Natural killer cell treated with Interleukin-12 subunit alpha and Interleukin-12 subunit beta and Interleukin-15 and Interleukin-18, amount 100 ng/mL, for 72 hours (primary cell): ENCODE measurements around the gene FALEC. TPM values are rescaled to one million over a fixed set of nuclear protein-coding genes. Genes with fewer than 3 reads are reported as not detected.
A peak's percentile ranks its signal among the peaks of the same experiment; 100 is the strongest.

Experiments used
- ATAC-seq, 2 donors: fragments of 150-1000 bp; cut with Tn5 transposase in 1 of 2; sonication (Bioruptor Pico), chemical (Tn5 transposase) in 1 of 2; 2 replicates each; pipeline ENCODE4 v1.10.0; 2021
- DNase-seq: peaks from one replicate; pipeline ENCODE4 v3.0.0; 2022; ENCODE audit warnings: low spot score
- H3K27ac Mint-ChIP-seq, 2 donors: 1 replicate in 1 of 2; 2 replicates in 1 of 2; pipeline ENCODE4 v1.8.0; 2022; ENCODE audit warnings: mixed read lengths in 2 of 2, mild to moderate bottlenecking in 1 of 2, moderate library complexity in 1 of 2
- H3K27me3 Mint-ChIP-seq, 2 donors: 1 replicate in 1 of 2; 2 replicates in 1 of 2; pipeline ENCODE4 v1.8.0; 2022; ENCODE audit warnings: mixed read lengths in 2 of 2
- H3K36me3 Mint-ChIP-seq: one replicate; pipeline ENCODE4 v1.8.0; 2022; ENCODE audit warnings: mixed read lengths
- H3K4me1 Mint-ChIP-seq, 2 donors: 1 replicate in 1 of 2; 2 replicates in 1 of 2; pipeline ENCODE4 v1.8.0; 2022; ENCODE audit warnings: low read depth in 2 of 2, mixed read lengths in 2 of 2, mild to moderate bottlenecking in 1 of 2
- H3K4me3 Mint-ChIP-seq: one replicate; pipeline ENCODE4 v1.8.0; 2022; ENCODE audit warnings: mixed read lengths
- H3K9me3 Mint-ChIP-seq: 2 replicates; pipeline ENCODE4 v1.8.0; 2022; ENCODE audit warnings: mixed read lengths
- total RNA-seq, 2 donors: library from RNA; stranded (reverse); gene quantifications; one replicate each; pipeline ENCODE4 v1.2.3, GENCODE V29; 2022

The FALEC gene
- total RNA-seq, 2 donors from 2014 or later, result not detected

DNA sequence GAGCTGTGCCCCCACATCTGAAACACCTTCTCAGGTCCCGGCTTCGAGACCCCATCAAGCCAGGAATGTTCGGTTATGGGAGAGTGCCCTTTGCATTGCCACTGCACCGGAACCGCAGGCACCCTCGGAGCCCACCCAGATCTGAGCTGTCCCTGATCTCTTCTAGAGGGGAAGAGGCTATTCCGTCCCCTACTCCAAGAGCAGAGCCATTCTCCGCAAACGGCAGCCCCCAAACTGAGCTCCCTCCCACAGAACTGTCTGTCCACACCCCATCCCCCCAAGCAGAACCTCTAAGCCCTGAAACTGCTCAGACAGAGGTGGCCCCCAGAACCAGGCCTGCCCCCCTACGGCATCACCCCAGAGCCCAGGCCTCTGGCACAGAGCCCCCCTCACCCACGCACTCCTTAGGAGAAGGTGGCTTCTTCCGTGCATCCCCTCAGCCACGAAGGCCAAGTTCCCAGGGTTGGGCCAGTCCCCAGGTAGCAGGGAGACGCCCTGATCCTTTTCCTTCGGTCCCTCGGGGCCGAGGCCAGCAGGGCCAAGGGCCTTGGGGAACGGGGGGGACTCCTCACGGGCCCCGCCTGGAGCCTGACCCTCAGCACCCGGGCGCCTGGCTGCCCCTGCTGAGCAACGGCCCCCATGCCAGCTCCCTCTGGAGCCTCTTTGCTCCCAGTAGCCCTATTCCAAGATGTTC, 38.0 kb downstream of the FALEC start:
- ATAC-seq (no peak), DNase-seq (peak; percentile 58)
- no peak overlapping the region for H3K4me3 Mint-ChIP-seq
- H3K9me3 Mint-ChIP-seq, result no peaks in the 10 kb centered on the region
- H3K4me1 Mint-ChIP-seq, result peaks cover 21 to 24% of the 10 kb centered on the region in 2 donors
- peak overlapping the region in 1 of 2 donors; percentile 82 for H3K27ac Mint-ChIP-seq
- H3K27me3 Mint-ChIP-seq, result peaks cover 0 to 7% of the 10 kb centered on the region in 2 donors
- H3K36me3 Mint-ChIP-seq, result no peaks in the 10 kb centered on the region

DNA sequence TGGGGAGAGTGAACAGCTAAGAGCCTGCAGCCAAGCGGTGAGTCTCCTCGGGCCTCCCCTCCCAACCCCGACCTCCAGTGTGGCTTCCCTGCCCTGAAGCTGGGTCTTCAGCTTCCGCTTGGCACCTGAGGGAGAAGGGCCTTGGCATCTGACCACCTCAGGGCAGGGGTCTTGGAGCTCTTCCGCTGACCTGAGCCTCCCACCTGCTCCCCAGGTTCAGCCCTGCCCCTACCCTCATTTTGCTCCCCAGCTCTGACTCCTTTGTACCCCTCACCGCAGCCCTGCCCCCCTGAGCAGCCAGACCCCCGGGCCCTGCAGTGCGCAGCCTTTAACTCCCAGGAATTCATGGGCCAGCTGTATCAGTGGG, 38.5 kb downstream of the FALEC start:
- Mint-ChIP-seq H3K36me3 (no peaks in the 10 kb centered on the region), H3K27ac (no peak overlapping the region), H3K27me3 (peaks cover 0 to 7% of the 10 kb centered on the region in 2 donors), H3K4me3 (no peak overlapping the region), H3K4me1 (peaks cover 19 to 23% of the 10 kb centered on the region in 2 donors), H3K9me3 (no peaks in the 10 kb centered on the region)
- ATAC-seq, result no peak
- DNase-seq, result no peak

DNA sequence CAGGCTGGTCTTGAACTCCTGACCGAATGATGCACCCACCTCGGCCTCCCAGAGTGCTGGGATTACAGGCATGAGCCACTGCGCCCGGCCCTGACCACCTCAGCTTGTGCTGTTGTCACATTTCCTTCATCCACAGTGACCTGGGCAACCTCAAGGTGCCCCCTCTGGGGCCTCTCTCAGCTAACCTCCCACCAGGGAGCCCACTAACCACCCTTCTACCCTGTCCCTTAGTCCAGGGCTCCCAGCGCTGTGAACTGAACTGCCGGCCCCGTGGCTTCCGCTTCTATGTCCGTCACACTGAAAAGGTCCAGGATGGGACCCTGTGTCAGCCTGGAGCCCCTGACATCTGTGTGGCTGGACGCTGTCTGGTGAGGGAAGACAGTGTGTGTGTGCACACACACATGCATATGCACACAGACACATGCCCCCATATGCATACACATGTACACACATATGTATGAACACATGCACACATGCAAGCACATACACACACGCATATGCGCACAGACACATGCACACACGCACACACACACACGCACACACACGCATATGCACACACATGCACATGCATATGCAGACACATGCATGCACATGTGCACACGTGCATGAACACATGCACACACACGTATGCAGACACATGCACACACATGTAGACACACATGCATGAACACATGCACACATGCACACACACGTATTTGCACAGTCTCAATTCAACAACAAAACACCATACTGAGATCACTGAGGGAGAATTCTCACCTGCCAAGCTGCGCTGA, 39.8 kb downstream of the FALEC start:
- ATAC-seq (no peak), DNase-seq (peak; percentile 58)
- Mint-ChIP-seq H3K4me1 (peaks cover 20 to 25% of the 10 kb centered on the region in 2 donors), H3K36me3 (no peaks in the 10 kb centered on the region), H3K4me3 (no peak overlapping the region), H3K9me3 (no peaks in the 10 kb centered on the region), H3K27me3 (peaks cover 0 to 4% of the 10 kb centered on the region in 2 donors), H3K27ac (no peak overlapping the region)

DNA sequence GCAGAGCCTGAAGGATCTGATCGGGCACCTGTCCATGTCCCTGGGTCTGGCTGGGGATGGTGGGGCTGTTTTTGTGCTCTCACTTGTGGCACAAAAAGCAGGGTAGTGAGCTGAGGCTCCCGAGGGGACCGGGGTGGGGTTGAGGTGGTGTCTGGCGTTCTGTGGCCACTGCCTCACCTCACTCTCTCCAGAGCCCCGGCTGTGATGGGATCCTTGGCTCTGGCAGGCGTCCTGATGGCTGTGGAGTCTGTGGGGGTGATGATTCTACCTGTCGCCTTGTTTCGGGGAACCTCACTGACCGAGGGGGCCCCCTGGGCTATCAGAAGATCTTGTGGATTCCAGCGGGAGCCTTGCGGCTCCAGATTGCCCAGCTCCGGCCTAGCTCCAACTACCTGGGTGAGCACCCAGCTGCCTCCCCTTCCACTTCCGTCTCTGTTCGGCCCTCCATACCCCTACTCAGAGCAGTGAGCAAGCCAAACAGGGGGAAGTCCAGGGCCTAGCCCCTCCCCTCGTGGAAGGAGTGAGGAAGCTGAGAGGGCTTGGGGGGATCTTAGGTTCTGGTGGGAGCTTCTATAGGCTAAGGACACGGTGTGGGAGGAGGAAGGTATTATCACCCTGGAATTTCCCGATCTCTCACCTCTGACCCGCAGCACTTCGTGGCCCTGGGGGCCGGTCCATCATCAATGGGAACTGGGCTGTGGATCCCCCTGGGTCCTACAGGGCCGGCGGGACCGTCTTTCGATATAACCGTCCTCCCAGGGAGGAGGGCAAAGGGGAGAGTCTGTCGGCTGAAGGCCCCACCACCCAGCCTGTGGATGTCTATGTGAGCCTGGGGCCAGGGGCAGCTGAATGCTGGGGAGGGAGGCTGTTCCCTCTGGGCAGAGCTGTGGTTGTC, 40.7 kb downstream of the FALEC start:
- H3K4me1 Mint-ChIP-seq, result peaks cover 23 to 31% of the 10 kb centered on the region in 2 donors
- H3K36me3 Mint-ChIP-seq, result no peaks in the 10 kb centered on the region
- no peak overlapping the region for H3K4me3 Mint-ChIP-seq
- ATAC-seq, result no peak
- DNase-seq, result peak; percentile 56
- no peak overlapping the region for H3K27ac Mint-ChIP-seq
- H3K9me3 Mint-ChIP-seq, result no peaks in the 10 kb centered on the region
- peaks cover 0 to 1% of the 10 kb centered on the region in 2 donors for H3K27me3 Mint-ChIP-seq

DNA sequence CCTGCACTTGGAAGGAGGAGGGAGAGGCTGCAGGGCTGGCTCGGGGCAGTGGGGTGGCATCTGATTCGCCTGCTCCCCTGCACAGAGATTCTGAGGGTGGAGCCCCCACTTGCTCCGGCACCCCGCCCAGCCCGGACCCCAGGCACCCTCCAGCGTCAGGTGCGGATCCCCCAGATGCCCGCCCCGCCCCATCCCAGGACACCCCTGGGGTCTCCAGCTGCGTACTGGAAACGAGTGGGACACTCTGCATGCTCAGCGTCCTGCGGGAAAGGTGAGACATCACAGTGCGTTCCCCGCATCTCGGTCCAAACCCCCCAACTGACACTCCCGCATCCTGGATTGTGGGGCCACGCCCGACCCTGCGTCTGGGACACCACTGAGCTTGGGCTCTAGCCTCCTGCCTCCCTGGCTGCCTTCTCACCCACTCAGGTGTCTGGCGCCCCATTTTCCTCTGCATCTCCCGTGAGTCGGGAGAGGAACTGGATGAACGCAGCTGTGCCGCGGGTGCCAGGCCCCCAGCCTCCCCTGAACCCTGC, 41.6 kb downstream of the FALEC start:
- DNase-seq, result peak; percentile 53
- Mint-ChIP-seq H3K27ac (no peak overlapping the region), H3K9me3 (no peaks in the 10 kb centered on the region)

DNA sequence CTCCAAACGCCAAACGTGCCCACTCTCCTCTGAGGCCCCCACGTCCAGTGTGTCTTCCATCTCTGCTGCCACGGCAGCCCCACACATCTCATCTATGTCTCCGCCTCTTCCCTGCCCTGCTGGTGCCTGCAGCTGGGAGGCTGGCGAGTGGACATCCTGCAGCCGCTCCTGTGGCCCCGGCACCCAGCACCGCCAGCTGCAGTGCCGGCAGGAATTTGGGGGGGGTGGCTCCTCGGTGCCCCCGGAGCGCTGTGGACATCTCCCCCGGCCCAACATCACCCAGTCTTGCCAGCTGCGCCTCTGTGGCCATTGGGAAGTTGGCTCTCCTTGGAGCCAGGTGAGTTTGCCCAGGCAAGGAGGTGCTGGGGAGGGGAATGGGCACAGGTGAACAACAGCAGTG, 42.3 kb downstream of the FALEC start:
- Mint-ChIP-seq H3K4me1 (peaks cover 25 to 31% of the 10 kb centered on the region in 2 donors), H3K27ac (no peak overlapping the region), H3K36me3 (no peaks in the 10 kb centered on the region), H3K9me3 (no peaks in the 10 kb centered on the region), H3K4me3 (no peak overlapping the region), H3K27me3 (no peaks in the 10 kb centered on the region)
- DNase-seq (peak; percentile 59), ATAC-seq (no peak)

More for the DNA sequence above, 41.6 kb downstream of the FALEC start:
- no peaks in the 10 kb centered on the region for H3K36me3 Mint-ChIP-seq
- no peak for ATAC-seq
- no peaks in the 10 kb centered on the region for H3K27me3 Mint-ChIP-seq
- H3K4me3 Mint-ChIP-seq, result no peak overlapping the region
- H3K4me1 Mint-ChIP-seq, result peaks cover 26 to 32% of the 10 kb centered on the region in 2 donors

DNA sequence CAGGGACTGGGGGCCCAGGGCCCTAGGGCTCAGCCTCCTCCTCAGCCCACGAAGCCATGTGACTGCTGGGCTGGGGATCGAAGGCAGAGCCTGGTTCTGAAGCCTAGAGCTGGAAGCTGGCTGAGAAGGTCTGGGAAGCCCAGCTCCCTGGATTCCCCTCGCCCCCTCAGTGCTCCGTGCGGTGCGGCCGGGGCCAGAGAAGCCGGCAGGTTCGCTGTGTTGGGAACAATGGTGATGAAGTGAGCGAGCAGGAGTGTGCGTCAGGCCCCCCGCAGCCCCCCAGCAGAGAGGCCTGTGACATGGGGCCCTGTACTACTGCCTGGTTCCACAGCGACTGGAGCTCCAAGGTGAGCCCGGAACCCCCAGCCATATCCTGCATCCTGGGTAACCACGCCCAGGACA, 42.8 kb downstream of the FALEC start:
- Mint-ChIP-seq H3K4me3 (no peak overlapping the region), H3K27me3 (no peaks in the 10 kb centered on the region), H3K36me3 (no peaks in the 10 kb centered on the region), H3K27ac (no peak overlapping the region), H3K9me3 (no peaks in the 10 kb centered on the region), H3K4me1 (peaks cover 29 to 35% of the 10 kb centered on the region in 2 donors)
- peak; percentile 41 for DNase-seq
- ATAC-seq, result no peak

DNA sequence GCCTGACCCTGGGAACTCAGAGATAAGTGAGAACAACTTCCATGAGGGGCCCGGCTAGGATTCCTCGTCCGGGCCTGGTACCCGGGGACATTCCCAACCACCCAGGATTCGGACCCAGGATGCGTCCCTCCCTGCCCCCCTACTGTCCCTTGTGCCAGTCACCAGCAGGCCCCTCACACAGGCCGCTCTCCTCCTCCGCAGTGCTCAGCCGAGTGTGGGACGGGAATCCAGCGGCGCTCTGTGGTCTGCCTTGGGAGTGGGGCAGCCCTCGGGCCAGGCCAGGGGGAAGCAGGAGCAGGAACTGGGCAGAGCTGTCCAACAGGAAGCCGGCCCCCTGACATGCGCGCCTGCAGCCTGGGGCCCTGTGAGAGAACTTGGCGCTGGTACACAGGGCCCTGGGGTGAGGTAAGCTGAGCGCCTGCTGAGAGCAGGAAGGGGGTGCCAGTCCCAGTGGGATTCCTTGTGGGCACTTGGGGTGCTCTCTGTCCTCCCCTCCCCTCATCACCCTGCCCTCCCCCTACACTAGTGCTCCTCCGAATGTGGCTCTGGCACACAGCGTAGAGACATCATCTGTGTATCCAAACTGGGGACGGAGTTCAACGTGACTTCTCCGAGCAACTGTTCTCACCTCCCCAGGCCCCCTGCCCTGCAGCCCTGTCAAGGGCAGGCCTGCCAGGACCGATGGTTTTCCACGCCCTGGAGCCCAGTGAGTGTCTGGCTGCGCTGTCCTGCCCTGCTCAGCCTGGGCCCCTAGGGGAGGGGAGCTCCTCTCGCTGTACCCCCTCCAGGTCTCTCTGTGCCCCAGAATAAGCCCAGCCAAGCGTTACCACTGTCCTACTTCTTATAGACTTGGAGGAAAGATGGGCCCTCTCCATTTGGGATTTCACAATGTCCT, 43.5 kb downstream of the FALEC start:
- ATAC-seq, result no peak
- Mint-ChIP-seq H3K4me1 (peaks cover 36 to 42% of the 10 kb centered on the region in 2 donors), H3K36me3 (no peaks in the 10 kb centered on the region), H3K27ac (no peak overlapping the region), H3K4me3 (no peak overlapping the region), H3K27me3 (no peaks in the 10 kb centered on the region), H3K9me3 (no peaks in the 10 kb centered on the region)
- peak; percentile 59 for DNase-seq

DNA sequence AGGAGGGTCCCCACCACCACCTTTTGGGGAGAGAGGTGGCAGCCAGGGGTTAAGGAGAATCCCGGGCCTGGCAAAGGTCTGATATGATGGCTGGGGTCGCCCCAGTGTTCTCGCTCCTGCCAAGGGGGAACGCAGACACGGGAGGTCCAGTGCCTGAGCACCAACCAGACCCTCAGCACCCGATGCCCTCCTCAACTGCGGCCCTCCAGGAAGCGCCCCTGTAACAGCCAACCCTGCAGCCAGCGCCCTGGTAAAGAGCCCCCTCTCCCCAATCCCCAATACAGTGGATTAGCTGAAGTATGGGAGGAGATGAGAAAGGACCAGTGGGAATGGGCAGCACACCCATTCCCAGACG, 44.1 kb downstream of the FALEC start:
- no peak overlapping the region for H3K4me3 Mint-ChIP-seq

DNA sequence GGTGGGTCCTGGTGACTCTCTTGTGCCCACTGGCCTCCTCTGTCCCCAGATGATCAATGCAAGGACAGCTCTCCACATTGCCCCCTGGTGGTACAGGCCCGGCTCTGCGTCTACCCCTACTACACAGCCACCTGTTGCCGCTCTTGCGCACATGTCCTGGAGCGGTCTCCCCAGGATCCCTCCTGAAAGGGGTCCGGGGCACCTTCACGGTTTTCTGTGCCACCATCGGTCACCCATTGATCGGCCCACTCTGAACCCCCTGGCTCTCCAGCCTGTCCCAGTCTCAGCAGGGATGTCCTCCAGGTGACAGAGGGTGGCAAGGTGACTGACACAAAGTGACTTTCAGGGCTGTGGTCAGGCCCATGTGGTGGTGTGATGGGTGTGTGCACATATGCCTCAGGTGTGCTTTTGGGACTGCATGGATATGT, 44.5 kb downstream of the FALEC start:
- H3K27me3 Mint-ChIP-seq, result no peaks in the 10 kb centered on the region

More for the DNA sequence above, 44.1 kb downstream of the FALEC start:
- Mint-ChIP-seq H3K9me3 (no peaks in the 10 kb centered on the region), H3K4me1 (peaks cover 40 to 44% of the 10 kb centered on the region in 2 donors), H3K27ac (peak overlapping the region in 1 of 2 donors; percentile 98), H3K27me3 (no peaks in the 10 kb centered on the region), H3K36me3 (no peaks in the 10 kb centered on the region)
- ATAC-seq, result no peak
- DNase-seq, result no peak

DNA sequence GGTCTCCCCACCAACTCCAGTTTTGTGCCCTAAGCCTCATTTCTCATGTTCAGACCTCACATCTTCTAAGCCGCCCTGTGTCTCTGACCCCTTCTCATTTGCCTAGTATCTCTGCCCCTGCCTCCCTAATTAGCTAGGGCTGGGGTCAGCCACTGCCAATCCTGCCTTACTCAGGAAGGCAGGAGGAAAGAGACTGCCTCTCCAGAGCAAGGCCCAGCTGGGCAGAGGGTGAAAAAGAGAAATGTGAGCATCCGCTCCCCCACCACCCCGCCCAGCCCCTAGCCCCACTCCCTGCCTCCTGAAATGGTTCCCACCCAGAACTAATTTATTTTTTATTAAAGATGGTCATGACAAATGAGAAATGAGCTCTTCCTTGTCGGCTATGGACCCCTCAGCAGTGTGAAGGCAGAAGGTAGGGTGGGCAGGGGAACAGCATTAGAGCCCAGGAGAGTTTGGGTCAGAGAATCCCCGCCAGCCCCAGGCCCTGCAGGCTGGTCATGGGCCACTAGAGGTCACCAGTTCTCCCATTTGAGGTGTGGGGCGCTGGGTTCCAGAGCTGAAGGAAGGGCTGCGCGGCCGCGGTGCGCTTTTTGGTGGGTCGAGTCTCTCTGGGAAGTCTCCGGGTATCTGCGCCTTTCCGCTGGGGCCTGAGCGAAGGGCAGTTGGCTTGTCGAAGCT, 45.2 kb downstream of the FALEC start:
- Mint-ChIP-seq H3K4me3 (peak overlapping the region; percentile 96), H3K4me1 (peaks cover 46 to 47% of the 10 kb centered on the region in 2 donors), H3K36me3 (no peaks in the 10 kb centered on the region)

More for the DNA sequence above, 44.5 kb downstream of the FALEC start:
- peak overlapping the region; percentile 98 to 100 for H3K27ac Mint-ChIP-seq
- H3K9me3 Mint-ChIP-seq, result no peaks in the 10 kb centered on the region
- ATAC-seq, result no peak
- peaks cover 44 to 48% of the 10 kb centered on the region in 2 donors for H3K4me1 Mint-ChIP-seq
- DNase-seq, result peak; percentile 72
- H3K36me3 Mint-ChIP-seq, result no peaks in the 10 kb centered on the region
- H3K4me3 Mint-ChIP-seq, result peak overlapping the region; percentile 96

DNA sequence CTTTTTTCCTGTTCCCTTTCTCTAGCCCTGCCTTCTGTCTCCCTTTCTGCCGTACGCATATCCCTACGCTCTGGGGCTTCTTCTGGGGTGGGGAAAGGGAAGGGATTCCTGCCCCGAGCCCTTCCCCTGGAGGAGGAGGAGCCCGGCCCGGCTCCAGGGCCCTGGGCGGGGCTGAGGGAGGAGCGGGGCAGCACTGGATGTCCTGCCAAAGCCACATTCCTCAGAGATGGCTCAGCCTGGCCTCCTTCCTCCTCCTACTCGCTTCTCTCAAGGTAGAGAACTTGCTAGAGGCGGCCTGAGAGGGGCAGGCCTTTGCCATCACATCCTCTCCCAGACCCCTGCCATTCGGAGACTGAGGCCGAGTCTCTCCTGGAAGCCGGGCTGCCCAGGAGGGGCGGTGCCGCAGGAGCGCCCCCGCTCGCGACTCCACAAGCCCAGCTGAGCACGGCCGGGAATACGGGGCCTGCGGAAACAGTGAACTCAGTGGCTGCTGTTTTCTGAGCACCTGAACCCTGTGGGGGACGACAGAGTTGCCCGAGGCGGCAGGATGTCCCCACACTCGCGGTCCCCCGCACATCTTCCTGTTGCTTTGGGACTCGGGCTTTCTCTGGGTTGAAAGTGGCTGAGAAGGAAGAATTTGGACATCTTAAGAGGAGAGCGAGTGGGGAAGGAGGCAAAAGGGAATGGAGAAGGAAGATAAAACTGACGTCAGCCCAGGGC, 45.9 kb downstream of the FALEC start:
- H3K4me3 Mint-ChIP-seq, result peak overlapping the region; percentile 96
- peaks cover 50 to 54% of the 10 kb centered on the region in 2 donors for H3K4me1 Mint-ChIP-seq
- no peaks in the 10 kb centered on the region for H3K9me3 Mint-ChIP-seq
- ATAC-seq, result peak; percentile 58 to 72
- peak overlapping the region; percentile 98 to 100 for H3K27ac Mint-ChIP-seq
- no peaks in the 10 kb centered on the region for H3K27me3 Mint-ChIP-seq
- no peaks in the 10 kb centered on the region for H3K36me3 Mint-ChIP-seq
- DNase-seq, result peak; percentile 85

More for the DNA sequence above, 45.2 kb downstream of the FALEC start:
- H3K9me3 Mint-ChIP-seq, result no peaks in the 10 kb centered on the region
- ATAC-seq (peak; percentile 72 to 73), DNase-seq (peak; percentile 90)
- H3K27ac Mint-ChIP-seq, result peak overlapping the region; percentile 98 to 100
- no peaks in the 10 kb centered on the region for H3K27me3 Mint-ChIP-seq
